H1 (cell line): Measurements from ENCODE around the gene C6orf136. TPM values are rescaled to one million over a fixed set of nuclear protein-coding genes. Genes with fewer than 3 reads are reported as not detected.

Experiments used
- GTF2F1 ChIP-seq: IDR thresholded peaks from 2 replicates; pipeline ENCODE4 v1.6.1; 2012; ENCODE audit warnings: low read depth, low read length, improper control_type of control experiment, borderline replicate concordance
- JUN ChIP-seq: IDR thresholded peaks from 2 replicates; pipeline ENCODE4 v1.6.1; 2011; ENCODE audit warnings: low read depth, mild to moderate bottlenecking, improper control_type of control experiment, low read length
- JUND ChIP-seq: IDR thresholded peaks from 2 replicates; pipeline ENCODE4 v1.6.1; 2011; ENCODE audit warnings: mild to moderate bottlenecking, improper control_type of control experiment, low read length
- MAFK ChIP-seq: IDR thresholded peaks from 2 replicates; pipeline ENCODE4 v1.6.1; 2012; ENCODE audit warnings: low read depth, mild to moderate bottlenecking, improper control_type of control experiment, low read length
- NANOG ChIP-seq: IDR thresholded peaks from 2 replicates; pipeline ENCODE4 v1.6.1; 2011; ENCODE audit warnings: low read length, low read depth, mild to moderate bottlenecking, inconsistent platforms; ENCODE audit not compliant: insufficient read depth, poor library complexity, severe bottlenecking
- PHF8 ChIP-seq: fragments of 200-600 bp; sonication (generic); conservative IDR thresholded peaks from 2 replicates; pipeline ENCODE4 v1.7.1; 2012; ENCODE audit warnings: low read depth, mild to moderate bottlenecking, inconsistent platforms, low read length, moderate library complexity
- SIN3A ChIP-seq, 2 experiments: IDR thresholded peaks in 1 of 2; conservative IDR thresholded peaks in 1 of 2; 2 replicates each; pipeline ENCODE4 v1.6.1; 2011 to 2012; ENCODE audit warnings: low read length in 2 of 2, improper control_type of control experiment in 1 of 2, low read depth in 1 of 2, mild to moderate bottlenecking in 1 of 2
- polyA plus RNA-seq, 7 experiments: library from polyadenylated mRNA; depleted of rRNA in 3 of 7; stranded (reverse) in 5 of 7; unstranded in 2 of 7; fragments of >200 nt in 5 of 7; fragments of 200-250 nt in 2 of 7; gene quantifications; 1 replicate in 5 of 7; 2 replicates in 1 of 7; 4 replicates in 1 of 7; pipeline versions ENCODE4 v1.2.1 to v1.2.3, GENCODE V29; 2011 to 2013; ENCODE audit warnings: missing spikeins in 2 of 7, mixed read lengths in 2 of 7
- total RNA-seq: library from RNA; stranded (reverse); fragmentation: NEBNext Ultra II Directional; extraction: Animal tissue kit (Norgen Biotek cat#: 25700); gene quantifications from 2 replicates; pipeline ENCODE4 v1.2.1, GENCODE V29; 2021

C6orf136 gene
- total and polyA plus RNA-seq, 2 of the 8 experiments (the other 6 are each of a cell fraction or from before 2014, with no cell fraction given), result 20.8 to 23.1 TPM

DNA sequence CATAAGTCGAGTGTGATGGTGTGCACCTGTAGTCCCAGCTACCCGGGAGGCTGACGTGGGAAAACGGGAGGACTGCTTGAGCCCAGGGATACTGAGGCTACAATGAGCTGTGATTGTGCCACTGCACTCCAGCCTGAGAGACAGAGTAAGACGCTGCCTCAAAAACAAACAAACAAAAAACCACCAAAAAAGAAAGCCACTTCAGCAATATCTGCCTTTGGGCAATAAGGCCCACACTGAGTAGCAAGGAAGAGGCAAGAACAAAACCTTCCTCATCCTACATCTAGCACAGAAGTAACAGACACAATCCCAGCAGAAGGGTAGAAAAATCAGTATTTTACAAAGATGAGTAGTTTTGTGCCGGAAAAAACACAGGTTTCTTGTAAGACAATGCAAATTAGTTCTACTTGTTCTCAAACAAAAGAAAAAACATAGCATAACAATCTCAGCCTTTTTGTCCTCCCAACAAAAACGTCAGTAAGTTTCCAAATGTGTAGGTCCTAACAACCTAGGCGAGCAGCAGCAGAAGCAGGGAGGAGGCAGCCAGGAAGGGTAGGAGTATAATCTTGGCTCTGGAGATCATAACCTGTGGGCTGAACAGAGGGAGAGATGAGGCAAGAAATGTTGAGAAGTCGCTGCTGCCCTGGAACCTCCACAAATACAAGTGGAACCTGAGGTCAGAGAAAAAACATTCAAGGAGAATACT lies 35.6 kb upstream of the C6orf136 start (continued):
- TF ChIP-seq JUND (no peak), SIN3A (conservative IDR thresholded peaks at IDR 0.05 in 1 of 2, IDR thresholded peaks at IDR 0.05 in 1 of 2; ENCODE audit: low read depth in 1 of 2, low read length in 2 of 2) (no peak), GTF2F1 (no peak), JUN (no peak), MAFK (no peak), PHF8 (no peak), NANOG (no peak)
